ENCODE measurements around the gene ACVR1.
A peak's percentile ranks its signal among the peaks of the same experiment; 100 is the strongest.
"Not testable (repeated sequence)": the region's sequence is repeated elsewhere in the genome, so short reads cannot be mapped to it uniquely, and the experiment has no call there.

The ACVR1 gene

GRCh38 chr2:157751462-157752058 is 124.6 kb downstream of the ACVR1 start:
- peak; percentile 10 for DNase-seq (ENCODE audit: low read depth)

GRCh38 chr2:157749684-157750083 is 126.4 kb downstream of the ACVR1 start:
- DNase-seq (ENCODE audit: low read depth), result no peak

GRCh38 chr2:157748371-157749142 is 127.6 kb downstream of the ACVR1 start:
- no peak for DNase-seq (ENCODE audit: low read depth)

- no peak for DNase-seq (ENCODE audit: low read depth)
Observed at GRCh38 chr2:157747695-157748370, 128.3 kb downstream of the ACVR1 start.

GRCh38 chr2:157747280-157747679 is 128.8 kb downstream of the ACVR1 start:
- no peak for DNase-seq (ENCODE audit: low read depth)

- DNase-seq (ENCODE audit: low read depth), result no peak
Observed at GRCh38 chr2:157746234-157746950, 129.7 kb downstream of the ACVR1 start.

- DNase-seq (ENCODE audit: low read depth), result no peak
Observed at GRCh38 chr2:157744571-157745076, 131.5 kb downstream of the ACVR1 start.

- no peak for DNase-seq (ENCODE audit: low read depth)
Observed at GRCh38 chr2:157743051-157743450, 133.1 kb downstream of the ACVR1 start.

- DNase-seq (ENCODE audit: low read depth), result no peak
Observed at GRCh38 chr2:157741819-157742484, 134.2 kb downstream of the ACVR1 start.

- no peak for DNase-seq (ENCODE audit: low read depth)
Observed at GRCh38 chr2:157737656-157738055, 138.5 kb downstream of the ACVR1 start.

GRCh38 chr2:157735532-157735931 is 140.6 kb downstream of the ACVR1 start:
- no peak for DNase-seq (ENCODE audit: low read depth)

- DNase-seq (ENCODE audit: low read depth), result no peak
Observed at GRCh38 chr2:157733263-157733662, 142.9 kb downstream of the ACVR1 start.

- DNase-seq (ENCODE audit: low read depth), result no peak
Observed at GRCh38 chr2:157732596-157732995, 143.5 kb downstream of the ACVR1 start.

- no peak for DNase-seq (ENCODE audit: low read depth)
Observed at GRCh38 chr2:157727693-157728092, 148.4 kb downstream of the ACVR1 start.

GRCh38 chr2:157726946-157727345 is 149.2 kb downstream of the ACVR1 start:
- no peak for DNase-seq (ENCODE audit: low read depth)

- DNase-seq (ENCODE audit: low read depth), result no peak
Observed at GRCh38 chr2:157725846-157726245, 150.3 kb downstream of the ACVR1 start.

GRCh38 chr2:157722580-157723234 is 153.4 kb downstream of the ACVR1 start:
- no peak for DNase-seq (ENCODE audit: low read depth)

GRCh38 chr2:157720504-157720903 is 155.6 kb downstream of the ACVR1 start:
- no peak for DNase-seq (ENCODE audit: low read depth)

GRCh38 chr2:157704653-157705052 is 171.5 kb downstream of the ACVR1 start:
- not testable (repeated sequence) for DNase-seq (ENCODE audit: low read depth)

GRCh38 chr2:157704148-157704547 is 172.0 kb downstream of the ACVR1 start:
- not testable (repeated sequence) for DNase-seq (ENCODE audit: low read depth)

- no peak for DNase-seq (ENCODE audit: low read depth)
Observed at GRCh38 chr2:157699806-157700205, 176.3 kb downstream of the ACVR1 start.

Measured in stimulated activated CD8-positive, alpha-beta memory T cell treated with anti-CD3 and anti-CD28 coated beads, Interleukin-4, amount 100 ng/mL, for 24 hours (primary cell).